ENCODE measurements around the gene GRPEL1.

Gene GRPEL1

DNA sequence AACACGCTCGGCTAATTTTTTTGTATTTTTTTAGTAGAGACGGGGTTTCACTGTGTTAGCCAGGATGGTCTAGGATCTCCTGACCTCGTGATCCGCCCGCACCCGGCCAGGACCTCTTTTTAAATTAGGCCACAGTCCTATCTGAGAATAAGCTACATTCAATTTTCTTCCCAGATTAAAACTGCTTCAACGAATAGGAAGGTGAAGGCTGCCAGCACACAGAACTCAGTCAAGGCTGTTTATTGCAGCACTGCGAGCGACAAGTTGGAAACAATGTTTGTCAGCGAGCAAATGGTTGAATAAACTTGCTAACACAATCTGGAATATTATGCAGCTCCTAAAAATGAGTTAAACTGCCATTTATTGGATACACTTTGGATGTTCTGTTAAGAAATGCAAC lies 1.9 kb downstream of the GRPEL1 start:
- no peak for DNase-seq (ENCODE audit: extremely low read depth, low read depth)
- TF ChIP-seq, protein P1, sequence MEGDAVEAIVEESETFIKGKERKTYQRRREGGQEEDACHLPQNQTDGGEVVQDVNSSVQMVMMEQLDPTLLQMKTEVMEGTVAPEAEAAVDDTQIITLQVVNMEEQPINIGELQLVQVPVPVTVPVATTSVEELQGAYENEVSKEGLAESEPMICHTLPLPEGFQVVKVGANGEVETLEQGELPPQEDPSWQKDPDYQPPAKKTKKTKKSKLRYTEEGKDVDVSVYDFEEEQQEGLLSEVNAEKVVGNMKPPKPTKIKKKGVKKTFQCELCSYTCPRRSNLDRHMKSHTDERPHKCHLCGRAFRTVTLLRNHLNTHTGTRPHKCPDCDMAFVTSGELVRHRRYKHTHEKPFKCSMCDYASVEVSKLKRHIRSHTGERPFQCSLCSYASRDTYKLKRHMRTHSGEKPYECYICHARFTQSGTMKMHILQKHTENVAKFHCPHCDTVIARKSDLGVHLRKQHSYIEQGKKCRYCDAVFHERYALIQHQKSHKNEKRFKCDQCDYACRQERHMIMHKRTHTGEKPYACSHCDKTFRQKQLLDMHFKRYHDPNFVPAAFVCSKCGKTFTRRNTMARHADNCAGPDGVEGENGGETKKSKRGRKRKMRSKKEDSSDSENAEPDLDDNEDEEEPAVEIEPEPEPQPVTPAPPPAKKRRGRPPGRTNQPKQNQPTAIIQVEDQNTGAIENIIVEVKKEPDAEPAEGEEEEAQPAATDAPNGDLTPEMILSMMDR (IDR thresholded peaks at IDR 0.05; ENCODE audit: low read depth, low read length, missing control alignments), result no peak
- peak overlapping the region; percentile 65 for H3K4me3 ChIP-seq (replicated peaks; ENCODE audit: low read depth, low read length)

DNA sequence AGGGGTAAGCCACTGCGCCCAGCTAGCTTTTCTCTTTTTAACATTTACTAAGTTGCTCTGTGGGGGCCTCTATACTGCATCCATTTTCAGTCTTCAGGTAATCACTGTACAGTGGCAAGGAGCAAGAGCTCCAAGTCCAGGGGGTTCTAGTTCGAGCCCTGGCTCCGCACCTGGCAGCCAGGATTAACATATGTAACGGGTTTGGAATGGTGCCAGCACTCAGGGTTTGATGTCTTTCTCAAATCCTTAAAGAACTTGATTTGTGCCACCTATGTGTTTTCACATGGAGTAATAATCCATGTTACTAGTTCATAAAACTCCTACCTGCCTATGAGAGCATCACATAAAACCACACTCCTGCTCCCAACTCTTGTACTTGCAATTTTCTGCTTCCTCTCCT lies 4.5 kb downstream of the GRPEL1 start:
- TF ChIP-seq, protein P1 (IDR thresholded peaks at IDR 0.05; ENCODE audit: low read depth, low read length, missing control alignments), result no peak
- no peak overlapping the region for H3K4me3 ChIP-seq (replicated peaks; ENCODE audit: low read depth, low read length)

DNA sequence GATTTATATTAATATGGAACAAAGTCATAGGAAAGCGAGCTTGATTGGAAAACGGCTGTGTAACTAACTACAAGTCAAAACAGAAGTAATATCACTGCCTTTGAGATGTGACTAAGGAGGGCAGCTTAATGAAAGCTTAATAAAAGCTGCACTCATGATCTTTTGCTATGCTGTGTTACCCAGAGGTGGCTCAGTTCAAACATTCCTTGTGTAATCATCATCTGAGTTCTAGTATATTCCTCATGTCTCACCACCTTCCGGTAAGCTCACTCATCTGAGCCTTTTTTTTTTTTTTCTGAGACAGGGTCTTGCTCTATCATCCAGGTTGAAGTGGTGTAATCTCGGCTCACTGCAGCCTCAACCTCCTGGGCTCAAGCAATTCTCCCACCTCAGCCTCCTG lies 5.0 kb downstream of the GRPEL1 start:
- no peak overlapping the region for H3K4me3 ChIP-seq (replicated peaks; ENCODE audit: low read depth, low read length)
- TF ChIP-seq, protein P1 (IDR thresholded peaks at IDR 0.05; ENCODE audit: low read depth, low read length, missing control alignments), result no peak
- no peak for DNase-seq (ENCODE audit: extremely low read depth, low read depth)

More for the DNA sequence above, 4.5 kb downstream of the GRPEL1 start:
- no peak for DNase-seq (ENCODE audit: extremely low read depth, low read depth)

DNA sequence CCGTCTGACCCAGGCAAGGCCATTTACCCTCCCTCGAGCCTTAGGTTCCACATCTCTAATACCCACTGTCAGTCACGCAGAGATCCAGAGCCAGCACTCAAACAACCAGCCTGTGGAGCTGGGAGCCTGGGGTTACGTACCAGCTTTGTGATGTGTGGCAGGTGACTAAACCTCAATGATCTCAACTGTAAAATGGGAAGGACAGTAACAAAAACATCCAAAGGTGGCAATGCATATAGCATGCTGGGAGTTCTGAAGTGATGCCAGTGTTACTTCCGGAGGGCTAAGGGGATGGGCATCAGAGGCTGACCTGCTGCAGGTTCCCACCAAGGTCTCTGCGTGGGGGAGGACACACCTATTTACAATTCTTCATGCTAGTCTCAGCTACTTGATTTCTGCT lies 6.0 kb downstream of the GRPEL1 start:
- no peak for DNase-seq (ENCODE audit: extremely low read depth, low read depth)
- no peak overlapping the region for H3K4me3 ChIP-seq (replicated peaks; ENCODE audit: low read depth, low read length)
- TF ChIP-seq, protein P1 (IDR thresholded peaks at IDR 0.05; ENCODE audit: low read depth, low read length, missing control alignments), result no peak

DNA sequence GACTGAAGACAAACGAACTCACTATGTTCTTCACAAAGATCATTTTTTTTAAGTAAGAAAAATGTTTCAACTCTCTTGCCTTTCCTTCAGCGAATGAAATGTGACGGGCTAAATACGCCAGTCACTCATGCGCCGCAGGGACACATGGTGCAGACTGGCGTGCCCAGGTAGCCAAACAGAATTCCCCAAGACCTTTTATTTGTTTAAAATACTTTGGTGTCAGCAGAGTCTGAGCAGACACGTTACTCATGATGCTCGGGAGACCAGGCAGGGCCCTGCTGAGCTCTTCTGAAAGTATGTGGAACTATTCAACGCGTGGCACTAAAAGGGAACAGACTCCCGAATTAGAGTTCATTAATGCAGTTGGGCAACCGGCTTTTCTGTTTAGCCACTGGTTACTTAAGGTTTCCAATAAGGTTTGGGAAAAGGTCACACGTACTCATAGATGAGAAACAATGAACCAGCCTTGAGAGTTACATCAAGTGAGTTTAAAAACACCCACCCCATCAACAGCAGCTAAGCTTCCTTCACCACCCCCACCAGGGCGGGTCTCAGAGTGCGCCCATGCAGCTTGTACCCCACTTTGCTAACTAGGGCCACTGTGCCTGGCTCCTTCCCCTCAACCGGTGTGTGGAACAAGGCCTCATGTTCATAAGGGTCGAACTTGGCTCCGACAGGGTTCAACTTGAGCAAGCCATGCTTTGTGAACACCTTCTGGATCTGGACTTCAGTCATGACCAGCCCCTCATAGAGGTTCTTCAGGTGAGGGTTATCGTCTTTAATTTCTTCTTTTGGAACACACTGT lies 7.3 kb downstream of the GRPEL1 start:
- TF ChIP-seq, protein P1 (IDR thresholded peaks at IDR 0.05; ENCODE audit: low read depth, low read length, missing control alignments), result no peak
- no peak overlapping the region for H3K4me3 ChIP-seq (replicated peaks; ENCODE audit: low read depth, low read length)
- no peak for DNase-seq (ENCODE audit: extremely low read depth, low read depth)

DNA sequence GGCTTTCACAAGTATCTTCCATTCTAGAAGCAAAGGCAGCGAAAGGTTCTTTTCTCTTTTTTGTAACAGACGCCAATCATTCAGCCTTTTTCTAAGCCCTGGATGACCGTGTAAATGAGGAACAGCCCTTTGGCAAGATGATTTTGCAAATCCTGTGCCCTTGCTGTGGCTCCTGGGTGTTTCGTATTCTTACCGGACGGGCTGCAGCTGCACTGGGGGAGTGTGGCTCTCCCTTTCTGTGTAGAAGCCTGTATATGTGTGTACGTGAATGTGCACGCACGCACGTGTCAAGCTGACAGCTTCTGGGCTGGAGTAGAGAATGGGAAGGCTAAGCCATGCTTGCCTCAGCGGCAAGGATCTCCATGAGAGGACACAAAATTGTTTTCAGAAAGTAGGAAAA lies 8.2 kb downstream of the GRPEL1 start:
- H3K4me3 ChIP-seq (replicated peaks; ENCODE audit: low read depth, low read length), result no peak overlapping the region
- no peak for DNase-seq (ENCODE audit: extremely low read depth, low read depth)
- TF ChIP-seq, protein P1 (IDR thresholded peaks at IDR 0.05; ENCODE audit: low read depth, low read length, missing control alignments), result no peak
